Measurements from ENCODE around the gene H2AZ2. TPM values are rescaled to one million over a fixed set of nuclear protein-coding genes. Genes with fewer than 3 reads are reported as not detected.

H2AZ2 gene
- 30.1 and 32.7 TPM in 2 replicates for polyA plus RNA-seq

DNA sequence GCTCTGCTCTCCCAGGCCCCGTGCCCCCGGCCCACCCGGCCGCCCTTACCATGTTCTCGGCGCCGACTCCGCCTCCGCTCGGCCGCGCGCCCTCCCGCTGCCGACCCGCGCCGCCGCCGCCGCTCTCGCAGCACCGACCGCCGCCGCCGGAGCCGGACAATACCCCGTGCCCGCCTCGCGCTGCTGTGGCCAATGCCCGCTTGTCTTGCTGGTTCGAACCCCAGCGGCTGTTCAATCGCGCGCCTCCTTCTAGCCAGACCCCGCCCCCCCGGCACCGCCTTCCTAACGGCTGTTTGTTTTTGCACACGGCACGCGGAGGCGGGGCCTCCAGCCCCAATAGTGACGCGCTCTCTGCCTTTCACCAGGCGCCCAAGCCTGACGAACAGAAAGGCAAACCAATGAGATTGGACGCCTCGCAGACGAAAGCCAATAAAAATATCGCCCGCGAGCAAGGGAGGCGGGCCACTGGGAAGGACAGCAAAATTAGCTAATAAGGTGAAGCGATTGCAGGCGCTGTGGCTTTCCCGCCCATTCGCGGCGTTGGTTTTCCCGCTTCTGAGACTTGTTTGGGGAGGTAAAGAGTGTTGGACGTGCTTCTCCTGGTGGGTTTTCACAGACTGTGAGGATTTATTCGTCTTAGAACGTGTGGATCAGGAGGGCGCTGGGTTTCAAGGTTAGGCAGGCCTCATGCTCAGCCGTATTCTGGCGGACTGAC lies at the start of gene H2AZ2:
Gene H2AZ2 (minus strand): TSS at position 168 of the 715 bp plus-strand sequence. CDS start 116 bp downstream, at position 52.

DNA sequence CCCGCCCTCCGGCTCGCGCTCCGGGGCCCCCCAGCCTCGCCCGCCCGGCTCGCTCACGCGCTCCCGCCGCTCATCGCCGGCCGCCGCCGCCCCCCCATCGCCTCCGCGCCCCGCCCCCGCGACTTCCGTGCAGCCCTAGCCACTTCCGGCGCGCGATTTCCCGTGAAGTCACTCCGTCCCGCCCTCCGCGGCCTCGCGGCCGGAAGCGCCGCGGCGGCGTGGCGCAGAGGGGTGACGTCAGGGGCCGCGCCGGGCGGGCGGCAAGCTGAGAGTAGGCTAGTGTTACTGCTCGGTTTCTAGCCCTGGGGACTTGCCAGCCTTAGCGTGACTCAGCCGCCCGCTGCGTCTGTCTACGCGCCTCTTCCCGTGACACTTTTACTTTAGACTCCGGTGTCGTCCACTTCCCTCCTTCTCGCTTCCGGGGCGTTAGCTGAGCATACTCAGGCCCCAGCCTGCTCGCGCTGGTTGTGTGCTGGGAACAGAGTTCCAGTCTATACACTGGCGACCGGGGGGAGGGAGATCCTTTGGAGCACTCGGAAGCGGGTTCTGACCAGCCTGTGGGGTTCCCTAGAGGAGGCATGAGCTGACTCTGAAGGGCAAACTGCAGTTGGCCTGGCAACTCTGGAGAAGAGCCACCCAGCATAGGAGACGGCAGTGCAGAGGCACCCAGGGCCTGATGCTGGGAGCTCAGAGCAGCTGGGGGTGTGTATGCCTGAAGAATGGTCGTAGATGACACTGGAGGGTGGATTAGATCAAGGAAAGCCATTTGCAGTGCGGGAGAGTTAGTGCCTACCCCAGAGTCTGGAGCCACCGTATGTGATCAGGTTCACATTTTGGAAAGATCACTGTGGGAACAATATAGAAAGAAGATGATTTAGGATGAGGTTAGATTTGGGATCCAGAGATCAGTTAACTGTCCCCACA lies 37.8 kb upstream of the H2AZ2 start, which contains the start of gene PURB:
Gene PURB (minus strand): TSS at position 137 of the 924 bp plus-strand sequence. CDS start 182 bp downstream, outside the sequence.

DNA sequence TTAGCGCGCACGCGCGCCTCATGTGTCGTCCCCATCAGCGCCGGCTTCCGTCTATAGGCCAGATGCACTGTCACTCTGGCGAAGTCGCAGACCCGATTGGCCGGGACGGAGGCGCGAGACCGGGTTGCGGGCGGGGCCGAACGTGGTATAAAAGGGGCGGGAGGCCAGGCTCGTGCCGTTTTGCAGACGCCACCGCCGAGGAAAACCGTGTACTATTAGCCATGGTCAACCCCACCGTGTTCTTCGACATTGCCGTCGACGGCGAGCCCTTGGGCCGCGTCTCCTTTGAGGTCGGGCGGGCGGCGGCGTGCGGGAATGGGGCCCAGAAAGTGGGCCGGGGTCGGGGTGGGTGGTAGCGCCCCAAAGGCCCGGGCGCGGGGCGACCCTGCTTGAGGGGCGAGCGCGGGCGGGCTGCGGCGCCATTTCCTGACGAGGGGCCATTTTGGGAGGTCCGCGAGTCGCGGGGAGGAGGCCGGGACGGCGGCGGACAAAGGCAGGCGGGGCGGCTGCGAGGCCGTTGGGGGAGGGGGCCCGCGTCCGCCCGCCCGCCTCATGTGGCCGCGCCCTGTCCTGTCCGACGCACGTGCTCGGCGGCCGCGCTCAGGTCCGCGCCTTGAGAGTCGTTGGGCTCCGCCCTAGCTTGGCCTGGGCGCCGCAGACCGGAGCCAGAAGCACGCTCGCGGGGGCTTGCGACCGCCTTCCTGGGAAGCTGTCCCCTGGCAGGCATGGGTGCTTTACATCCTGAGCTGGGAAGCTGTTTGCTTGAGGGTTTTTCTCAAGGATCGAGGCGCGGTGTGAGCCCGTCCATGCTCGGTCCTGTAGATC lies 51.2 kb downstream of the H2AZ2 start, which contains the start of gene PPIA:
Gene PPIA (plus strand): TSS at position 178 of the 825 bp plus-strand sequence. CDS start 44 bp downstream, at position 222.

Other genes with a start within 250 kb of the H2AZ2 start
- 7.4 and 17.3 TPM in 2 replicates for gene OGDH, start 241.5 kb downstream of the H2AZ2 start, polyA plus RNA-seq
- gene ZMIZ2, start 99.2 kb downstream of the H2AZ2 start, polyA plus RNA-seq, result 0.39 and 0.80 TPM in 2 replicates
- 2,218 and 2,577 TPM in 2 replicates for gene PPIA, start 51.4 kb downstream of the H2AZ2 start, polyA plus RNA-seq
- gene PURB, start 37.4 kb upstream of the H2AZ2 start, polyA plus RNA-seq, result 5.2 and 6.3 TPM in 2 replicates
- 0.31 TPM in 1 of 2 replicates, not detected in the other for gene MYO1G, start 130.9 kb upstream of the H2AZ2 start, polyA plus RNA-seq
- 1.1 and 2.2 TPM in 2 replicates for gene CCM2, start 152.1 kb upstream of the H2AZ2 start, polyA plus RNA-seq
- 1.7 and 4.8 TPM in 2 replicates for gene NACAD, start 240.9 kb upstream of the H2AZ2 start, polyA plus RNA-seq